Endodermal cell (in vitro differentiated cells): Measurements from ENCODE around the gene MUC7. TPM values are rescaled to one million over a fixed set of nuclear protein-coding genes. Genes with fewer than 3 reads are reported as not detected.

Experiments
- DNase-seq: peaks from one replicate; pipeline ENCODE4 v3.0.0-alpha.2; 2017
- H3K27ac ChIP-seq: 2 replicates; pipeline ENCODE4 v1.5.1; 2013; ENCODE audit warnings: mild to moderate bottlenecking, low read depth, low read length, moderate library complexity
- H3K27me3 ChIP-seq: 2 replicates; pipeline ENCODE4 v1.6.1; 2013; ENCODE audit warnings: mild to moderate bottlenecking, low read length, moderate library complexity; ENCODE audit not compliant: insufficient read depth, control insufficient read depth, poor library complexity, severe bottlenecking
- H3K36me3 ChIP-seq: 2 replicates; pipeline ENCODE4 v1.7.0; 2013; ENCODE audit warnings: mild to moderate bottlenecking, low read length, moderate library complexity; ENCODE audit not compliant: control insufficient read depth, insufficient read depth
- H3K4me1 ChIP-seq: one replicate; pipeline ENCODE4 v1.7.0; 2013; ENCODE audit warnings: low read length; ENCODE audit not compliant: control insufficient read depth, insufficient read depth
- H3K4me3 ChIP-seq: 2 replicates; pipeline ENCODE4 v1.5.1; 2013; ENCODE audit warnings: mild to moderate bottlenecking, low read length, moderate library complexity
- H3K9ac ChIP-seq: 2 replicates; pipeline ENCODE4 v1.6.1; 2013; ENCODE audit warnings: mild to moderate bottlenecking, low read length, moderate library complexity; ENCODE audit not compliant: poor library complexity, severe bottlenecking; ENCODE audit errors: extremely low read depth
- H3K9me3 ChIP-seq: 2 replicates; pipeline ENCODE4 v1.6.1; 2013; ENCODE audit warnings: mild to moderate bottlenecking, low read length, moderate library complexity; ENCODE audit not compliant: control insufficient read depth
- H3K27ac Mint-ChIP-seq: 2 replicates; pipeline ENCODE4 v1.8.0; 2020; ENCODE audit warnings: mixed read lengths
- H3K27me3 Mint-ChIP-seq: 2 replicates; pipeline ENCODE4 v1.8.0; 2021; ENCODE audit warnings: mild to moderate bottlenecking, mixed read lengths; ENCODE audit not compliant: insufficient read depth
- H3K36me3 Mint-ChIP-seq: 2 replicates; pipeline ENCODE4 v1.8.0; 2020; ENCODE audit warnings: low read depth, mixed read lengths
- H3K4me1 Mint-ChIP-seq: 2 replicates; pipeline ENCODE4 v1.8.0; 2020; ENCODE audit warnings: mixed read lengths
- H3K4me3 Mint-ChIP-seq: 2 replicates; pipeline ENCODE4 v1.8.0; 2020; ENCODE audit warnings: mild to moderate bottlenecking, moderate library complexity, mixed read lengths
- H3K9me3 Mint-ChIP-seq: 2 replicates; pipeline ENCODE4 v1.8.0; 2020; ENCODE audit warnings: mild to moderate bottlenecking, mixed read lengths
- CTCF ChIP-seq: fragments of 200-600 bp; sonication (generic); conservative IDR thresholded peaks from 2 replicates; pipeline ENCODE4 v1.5.0; 2021; ENCODE audit warnings: antibody characterized with exemption, mild to moderate bottlenecking
- WGBS, 2 experiments: methylation state at CpG; one replicate each; pipeline versions ENCODE4 v1.1.5 to v1.1.7; 2013; ENCODE audit warnings: missing lambda C conversion rate in 2 of 2, mixed read lengths in 1 of 2; ENCODE audit not compliant: insufficient coverage in 1 of 2, insufficient read length in 1 of 2; 5-methylcytosine and 5-hydroxymethylcytosine counted together
- long read RNA-seq, 4 experiments: library from polyadenylated mRNA in 2 of 4; library from RNA in 1 of 4; library from capped mRNA in 1 of 4; stranded (forward) in 3 of 4; unstranded in 1 of 4; transcript quantifications; one replicate each; pipeline ENCODE4 v2.0.0, GENCODE V29; 2020 to 2021; ENCODE audit warnings: inconsistent platforms in 1 of 4
- polyA plus RNA-seq, 2 experiments: library from polyadenylated mRNA; stranded (reverse); fragments of 50-300 nt; gene quantifications; one replicate each; pipeline ENCODE4 v1.2.3, GENCODE V29; 2013
- total RNA-seq, 2 donors: library from RNA; stranded (reverse); fragmentation: NEBNext Ultra II Directional in 1 of 2; extraction: Animal tissue kit (Norgen Biotek cat#: 25700) in 1 of 2; gene quantifications; 2 replicates in 1 of 2; 3 replicates in 1 of 2; pipeline ENCODE4 v1.2.1, GENCODE V29; 2021

The MUC7 gene
- total RNA-seq: not detected
- polyA plus RNA-seq (2013, experiment 1 of 2): not detected
- polyA plus RNA-seq (2013, experiment 2 of 2): not detected
- long read RNA-seq, experiment 1: 0 reads
- long read RNA-seq, experiment 2: 0 reads
- long read RNA-seq, experiment 3: 0 reads
- long read RNA-seq, experiment 4: 0 reads

- DNase-seq: no peak
- Mint-ChIP-seq H3K27me3 (no peaks in the 10 kb centered on the region), H3K4me3 (no peak within 1 kb of the TSS), H3K36me3 (no peaks in the 10 kb centered on the region), H3K27ac (no peak within 1 kb of the TSS), H3K9me3 (peaks cover 15% of the 10 kb centered on the region), H3K4me1 (peaks cover 11% of the 10 kb centered on the region)
- Histone ChIP-seq H3K4me1 (no peaks in the 10 kb centered on the region), H3K9ac (no peak within 1 kb of the TSS), H3K36me3 (no peaks in the 10 kb centered on the region), H3K27me3 (no peaks in the 10 kb centered on the region), H3K4me3 (no peak within 1 kb of the TSS), H3K9me3 (no peaks in the 10 kb centered on the region), H3K27ac (no peak within 1 kb of the TSS)
- no peak for TF ChIP-seq CTCF
- WGBS, 2 experiments: 91% methylated on average over 3 to 4 of the region's 4 CpGs
These were observed at the start of gene MUC7 for GRCh38 chr4:70471897-70472296. Gene MUC7 (plus strand): TSS chr4:70472197. CDS start chr4:70474022, 1,825 bp downstream.

- Mint-ChIP-seq H3K27me3 (peaks cover 7% of the 10 kb centered on the region), H3K27ac (no peak overlapping the region), H3K4me3 (no peak overlapping the region), H3K9me3 (peaks cover 31% of the 10 kb centered on the region), H3K36me3 (no peaks in the 10 kb centered on the region), H3K4me1 (no peaks in the 10 kb centered on the region)
- no peak for DNase-seq
- Histone ChIP-seq H3K4me1 (no peaks in the 10 kb centered on the region), H3K27me3 (no peaks in the 10 kb centered on the region), H3K9me3 (peaks cover 4% of the 10 kb centered on the region), H3K4me3 (no peak overlapping the region), H3K27ac (no peak overlapping the region), H3K9ac (no peak overlapping the region), H3K36me3 (no peaks in the 10 kb centered on the region)
- 60 to 93% methylated on average over 1 of the region's 1 CpG for WGBS, 2 experiments
- no peak for TF ChIP-seq CTCF
These were observed 46.7 kb upstream of the MUC7 start for GRCh38 chr4:70425306-70425705.

- Mint-ChIP-seq H3K9me3 (peaks cover 27% of the 10 kb centered on the region), H3K27me3 (peaks cover 5% of the 10 kb centered on the region), H3K27ac (no peak overlapping the region), H3K4me3 (no peak overlapping the region), H3K4me1 (no peaks in the 10 kb centered on the region), H3K36me3 (no peaks in the 10 kb centered on the region)
- no peak for TF ChIP-seq CTCF
- no peaks in the 10 kb centered on the region for H3K4me1 ChIP-seq
- no peak overlapping the region for H3K4me3 ChIP-seq
- no peak overlapping the region for H3K27ac ChIP-seq
- DNase-seq: no peak
- H3K9me3 ChIP-seq: peaks cover 4% of the 10 kb centered on the region
- H3K36me3 ChIP-seq: no peaks in the 10 kb centered on the region
- H3K27me3 ChIP-seq: no peaks in the 10 kb centered on the region
- no peak overlapping the region for H3K9ac ChIP-seq
These were observed 45.2 kb upstream of the MUC7 start for GRCh38 chr4:70426789-70427188.
